Measurements from ENCODE around the gene ATF7IP2. TPM values are rescaled to one million over a fixed set of nuclear protein-coding genes. Genes with fewer than 3 reads are reported as not detected.

The ATF7IP2 gene
- total RNA-seq, 1 donor from 2014 or later = 80.7 TPM

DNA sequence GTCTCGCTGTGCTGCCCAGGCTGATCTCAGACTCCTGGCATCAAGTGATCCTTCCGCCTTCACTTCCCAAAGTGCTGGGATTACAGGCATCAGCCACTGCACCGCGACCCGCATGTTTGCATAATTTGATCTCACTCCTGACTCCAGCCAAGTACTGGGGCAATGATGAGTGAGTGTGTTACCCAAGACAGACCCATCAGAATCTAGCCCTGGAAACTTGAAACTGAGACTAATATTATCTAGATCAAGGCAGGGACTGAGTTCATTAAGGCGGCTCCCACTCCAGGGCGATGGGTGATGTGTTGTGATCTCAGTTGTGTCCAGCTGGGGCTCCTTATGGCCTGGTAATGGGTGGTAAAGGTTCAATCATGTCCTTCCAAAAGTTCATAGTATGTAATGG, 141.1 kb downstream of the ATF7IP2 start:
- H3K4me1 Mint-ChIP-seq (ENCODE audit: low read depth) = no peaks in the 10 kb centered on the region
- no peak for DNase-seq (ENCODE audit: low spot score, unreplicated experiment)
- no peak overlapping the region for H3K27ac Mint-ChIP-seq
- no peaks in the 10 kb centered on the region for H3K9me3 Mint-ChIP-seq (ENCODE audit: low read depth)
- no peak overlapping the region for H3K4me3 Mint-ChIP-seq (ENCODE audit: low read depth)
- TF ChIP-seq, protein P1, sequence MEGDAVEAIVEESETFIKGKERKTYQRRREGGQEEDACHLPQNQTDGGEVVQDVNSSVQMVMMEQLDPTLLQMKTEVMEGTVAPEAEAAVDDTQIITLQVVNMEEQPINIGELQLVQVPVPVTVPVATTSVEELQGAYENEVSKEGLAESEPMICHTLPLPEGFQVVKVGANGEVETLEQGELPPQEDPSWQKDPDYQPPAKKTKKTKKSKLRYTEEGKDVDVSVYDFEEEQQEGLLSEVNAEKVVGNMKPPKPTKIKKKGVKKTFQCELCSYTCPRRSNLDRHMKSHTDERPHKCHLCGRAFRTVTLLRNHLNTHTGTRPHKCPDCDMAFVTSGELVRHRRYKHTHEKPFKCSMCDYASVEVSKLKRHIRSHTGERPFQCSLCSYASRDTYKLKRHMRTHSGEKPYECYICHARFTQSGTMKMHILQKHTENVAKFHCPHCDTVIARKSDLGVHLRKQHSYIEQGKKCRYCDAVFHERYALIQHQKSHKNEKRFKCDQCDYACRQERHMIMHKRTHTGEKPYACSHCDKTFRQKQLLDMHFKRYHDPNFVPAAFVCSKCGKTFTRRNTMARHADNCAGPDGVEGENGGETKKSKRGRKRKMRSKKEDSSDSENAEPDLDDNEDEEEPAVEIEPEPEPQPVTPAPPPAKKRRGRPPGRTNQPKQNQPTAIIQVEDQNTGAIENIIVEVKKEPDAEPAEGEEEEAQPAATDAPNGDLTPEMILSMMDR (IDR thresholded peaks at IDR 0.05; ENCODE audit: unreplicated experiment) = no peak
- H3K27me3 Mint-ChIP-seq = no peaks in the 10 kb centered on the region
- no peaks in the 10 kb centered on the region for H3K36me3 Mint-ChIP-seq (ENCODE audit: insufficient read depth)

DNA sequence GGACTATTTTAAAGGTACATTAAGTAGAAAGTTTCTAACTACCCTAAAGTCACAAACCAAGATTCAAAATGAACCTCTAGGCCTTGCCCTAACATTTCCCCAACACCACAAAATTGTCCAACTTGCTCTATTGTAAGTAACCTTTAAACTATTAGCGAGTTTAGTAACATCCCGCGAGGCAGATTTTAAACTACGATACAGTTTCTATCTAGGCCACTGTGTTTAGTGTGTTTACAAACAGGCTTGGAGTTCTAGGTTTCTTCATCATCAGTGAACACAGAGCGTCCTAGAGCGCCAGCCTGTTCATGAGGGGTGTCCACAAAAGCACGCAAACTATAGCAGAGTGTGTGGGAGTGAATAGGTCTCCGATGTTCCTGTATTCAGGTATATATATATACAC, 142.8 kb downstream of the ATF7IP2 start:
- Mint-ChIP-seq H3K27me3 (no peaks in the 10 kb centered on the region), H3K4me1 (ENCODE audit: low read depth) (no peaks in the 10 kb centered on the region), H3K27ac (no peak overlapping the region), H3K9me3 (ENCODE audit: low read depth) (no peaks in the 10 kb centered on the region), H3K36me3 (ENCODE audit: insufficient read depth) (no peaks in the 10 kb centered on the region), H3K4me3 (ENCODE audit: low read depth) (no peak overlapping the region)
- TF ChIP-seq, protein P1 (IDR thresholded peaks at IDR 0.05; ENCODE audit: unreplicated experiment) = no peak
- DNase-seq (ENCODE audit: low spot score, unreplicated experiment) = no peak

DNA sequence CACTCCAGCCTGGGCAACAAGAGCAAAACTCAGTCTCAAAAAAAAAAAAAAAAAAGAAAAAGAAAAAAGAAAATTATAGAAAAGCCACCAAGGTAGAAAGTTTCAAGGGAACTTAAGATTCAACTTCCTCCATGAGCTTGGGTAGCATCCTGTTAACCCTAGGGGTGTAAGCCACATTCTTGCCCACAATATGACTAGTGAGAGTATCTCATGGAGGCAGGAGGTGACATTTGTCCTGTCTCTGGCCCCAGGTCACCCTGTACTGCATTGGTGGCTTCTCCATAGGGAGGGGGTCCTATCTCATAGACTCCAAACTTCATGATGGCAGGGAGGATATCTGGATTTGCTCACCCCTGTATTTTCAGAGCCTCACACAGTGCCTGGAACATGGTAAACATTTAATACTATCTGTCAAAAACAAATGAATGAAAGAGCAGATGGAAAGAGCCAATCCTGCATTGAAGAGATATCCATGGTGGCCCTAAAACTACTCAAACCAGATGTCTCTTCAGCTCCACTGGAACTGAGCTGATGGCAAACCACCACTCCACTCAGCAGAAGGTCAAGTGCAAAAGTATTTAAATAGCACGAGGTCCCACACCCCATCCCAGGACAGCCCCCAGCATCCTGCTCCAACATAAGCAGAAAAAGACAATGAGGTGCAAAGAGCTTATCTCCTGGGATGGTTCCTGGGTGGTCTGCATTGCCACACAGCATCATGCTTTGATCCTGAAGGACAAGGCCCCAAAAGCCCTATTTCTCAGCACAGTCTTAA, 144.2 kb downstream of the ATF7IP2 start:
- Mint-ChIP-seq H3K27ac (no peak overlapping the region), H3K27me3 (no peaks in the 10 kb centered on the region), H3K4me3 (ENCODE audit: low read depth) (no peak overlapping the region), H3K36me3 (ENCODE audit: insufficient read depth) (no peaks in the 10 kb centered on the region), H3K4me1 (ENCODE audit: low read depth) (no peaks in the 10 kb centered on the region), H3K9me3 (ENCODE audit: low read depth) (no peaks in the 10 kb centered on the region)
- no peak for DNase-seq (ENCODE audit: low spot score, unreplicated experiment)
- TF ChIP-seq, protein P1 (IDR thresholded peaks at IDR 0.05; ENCODE audit: unreplicated experiment) = no peak

DNA sequence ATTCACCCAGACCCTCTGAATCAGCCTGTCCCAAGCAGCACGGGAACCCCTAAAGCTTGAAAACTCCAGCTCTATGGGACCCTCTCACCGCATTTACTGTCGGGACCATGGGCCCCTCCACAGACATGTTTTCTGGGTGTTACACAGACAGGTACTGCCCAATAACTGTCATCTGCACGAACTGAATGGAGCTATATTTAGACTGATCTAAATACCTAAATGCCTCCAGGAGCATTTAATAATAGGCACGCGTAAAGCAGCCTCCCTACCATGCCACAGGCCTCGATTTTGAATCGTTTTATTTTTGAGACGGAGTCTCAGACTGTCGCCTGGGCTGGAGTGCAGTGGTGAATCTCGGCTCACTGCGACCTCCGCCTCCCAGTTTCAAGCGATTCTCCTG, 144.8 kb downstream of the ATF7IP2 start:
- TF ChIP-seq, protein P1 (IDR thresholded peaks at IDR 0.05; ENCODE audit: unreplicated experiment) = no peak
- no peak for DNase-seq (ENCODE audit: low spot score, unreplicated experiment)
- Mint-ChIP-seq H3K27me3 (no peaks in the 10 kb centered on the region), H3K4me3 (ENCODE audit: low read depth) (no peak overlapping the region), H3K27ac (no peak overlapping the region), H3K36me3 (ENCODE audit: insufficient read depth) (no peaks in the 10 kb centered on the region), H3K4me1 (ENCODE audit: low read depth) (no peaks in the 10 kb centered on the region), H3K9me3 (ENCODE audit: low read depth) (no peaks in the 10 kb centered on the region)

DNA sequence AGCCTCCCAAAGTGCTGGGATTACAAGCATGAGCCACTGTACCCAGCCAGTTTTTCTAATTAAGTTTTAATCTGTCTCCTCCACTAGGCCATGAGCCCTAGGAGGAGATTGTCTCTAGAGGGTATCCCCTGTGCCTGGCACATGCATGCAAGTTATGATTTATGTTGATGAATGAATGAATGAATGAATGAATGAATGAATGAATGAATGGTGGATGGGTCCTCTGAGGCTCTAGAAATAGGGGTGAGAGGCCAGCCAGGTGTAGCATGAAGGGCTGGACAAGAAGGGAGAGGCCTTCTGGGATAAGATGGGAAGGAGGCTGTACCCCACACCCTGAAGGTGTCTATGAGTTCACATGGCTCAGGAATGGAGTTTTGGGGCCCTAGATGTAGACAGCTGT, 145.7 kb downstream of the ATF7IP2 start:
- Mint-ChIP-seq H3K9me3 (ENCODE audit: low read depth) (no peaks in the 10 kb centered on the region), H3K27ac (no peak overlapping the region), H3K4me3 (ENCODE audit: low read depth) (no peak overlapping the region), H3K27me3 (no peaks in the 10 kb centered on the region), H3K36me3 (ENCODE audit: insufficient read depth) (no peaks in the 10 kb centered on the region), H3K4me1 (ENCODE audit: low read depth) (no peaks in the 10 kb centered on the region)
- TF ChIP-seq, protein P1 (IDR thresholded peaks at IDR 0.05; ENCODE audit: unreplicated experiment) = no peak
- DNase-seq (ENCODE audit: low spot score, unreplicated experiment) = no peak

Other genes starting within 250 kb of the ATF7IP2 start
- 1.7 and 1.9 TPM in 2 replicates for gene GRIN2A, start 203.6 kb upstream of the ATF7IP2 start, total RNA-seq
- gene EMP2, start 194.5 kb downstream of the ATF7IP2 start, total RNA-seq = 10.5 and 11.6 TPM in 2 replicates